BJ (cell line): ENCODE results near the gene ASH1L. TPM values are rescaled to one million over a fixed set of nuclear protein-coding genes. Genes with fewer than 3 reads are reported as not detected.

Source experiments
- CTCF ChIA-PET: fragments of 350-600 bp; formaldehyde crosslinking; extraction: SDS; loops from one replicate; lab custom pipeline; 2021; ENCODE audit warnings: antibody characterized with exemption, inconsistent platforms; lab: Yijun Ruan, JAX
- POLR2A ChIA-PET: fragments of 300-600 bp; sonication (Branson Sonifier 250); formaldehyde crosslinking; extraction: SDS; loops from one replicate; lab custom pipeline; 2021; ENCODE audit warnings: antibody characterized with exemption; lab: Charles Lee
- DNase-seq: peaks from one replicate; pipeline ENCODE4 v3.0.0-alpha.2; 2011; ENCODE audit warnings: low read depth
- H3K27me3 ChIP-seq: 2 replicates; pipeline ENCODE4 v1.6.0; 2011; ENCODE audit warnings: low read length; ENCODE audit not compliant: control insufficient read depth, insufficient read depth
- H3K36me3 ChIP-seq: 2 replicates; pipeline ENCODE4 v1.5.1; 2011; ENCODE audit warnings: low read length; ENCODE audit not compliant: control insufficient read depth, insufficient read depth
- H3K4me3 ChIP-seq: 2 replicates; pipeline ENCODE4 v1.5.1; 2011; ENCODE audit warnings: low read depth, mild to moderate bottlenecking, control low read depth, low read length
- CTCF ChIP-seq: IDR thresholded peaks from 2 replicates; pipeline ENCODE4 v1.5.1; 2011; ENCODE audit warnings: low read depth, mild to moderate bottlenecking, control low read depth, inconsistent platforms, low read length, moderate library complexity; ENCODE audit not compliant: insufficient read depth
- polyA plus RNA-seq: library from polyadenylated mRNA; depleted of rRNA; stranded (reverse); fragments of >200 nt; gene quantifications from 2 replicates; pipeline ENCODE4 v1.2.3, GENCODE V29; 2011

Gene ASH1L
- polyA plus RNA-seq, 1 experiment = 20.9 TPM

- H3K36me3 ChIP-seq = peaks cover 3% of the 10 kb centered on the region; the same call in 1 of the 2 replicates
- TF ChIP-seq CTCF = no peak
- POLR2A ChIA-PET = no interaction called here
- CTCF ChIA-PET = no interaction called here
- H3K27me3 ChIP-seq = no peaks in the 10 kb centered on the region
- no peak for DNase-seq
- H3K4me3 ChIP-seq = no peak overlapping the region
Observed at GRCh38 chr1:155379180-155379579, 183.4 kb downstream of the ASH1L start.

- Histone ChIP-seq H3K27me3 (no peaks in the 10 kb centered on the region), H3K4me3 (no peak overlapping the region), H3K36me3 (peaks cover 7% of the 10 kb centered on the region)
- POLR2A ChIA-PET = no interaction called here
- DNase-seq = no peak
- TF ChIP-seq CTCF = no peak
- CTCF ChIA-PET = interaction anchor here (0.7 to 1.2 kb wide), 2 partner anchors 10 to 11 kb away, joined by 3 read pairs; no protein-coding TSS in a partner anchor
Observed at GRCh38 chr1:155360051-155360450, 202.6 kb downstream of the ASH1L start.

- no peaks in the 10 kb centered on the region for H3K27me3 ChIP-seq
- DNase-seq = no peak
- POLR2A ChIA-PET = no interaction called here
- H3K4me3 ChIP-seq = no peak overlapping the region
- no peak for TF ChIP-seq CTCF
- CTCF ChIA-PET = interaction anchor here (0.6 to 0.8 kb wide), 2 partner anchors 39 to 59 kb away, joined by 3 read pairs; no protein-coding TSS in a partner anchor
- H3K36me3 ChIP-seq = peaks cover 8% of the 10 kb centered on the region
Observed at GRCh38 chr1:155352631-155353030, 210.0 kb downstream of the ASH1L start.

GRCh38 chr1:155342842-155343241 lies 219.8 kb downstream of the ASH1L start:
- peaks cover 24% of the 10 kb centered on the region for H3K36me3 ChIP-seq
- H3K4me3 ChIP-seq = no peak overlapping the region
- no peak for TF ChIP-seq CTCF
- POLR2A ChIA-PET = no interaction called here
- DNase-seq = no peak
- CTCF ChIA-PET = interaction anchor here (0.6 to 1.4 kb wide), 2 partner anchors 18 to 770 kb away, joined by 3 to 7 read pairs; no protein-coding TSS in a partner anchor
- H3K27me3 ChIP-seq = no peaks in the 10 kb centered on the region

GRCh38 chr1:155339515-155340097 lies 223.0 kb downstream of the ASH1L start:
- ChIA-PET CTCF (interaction anchor here (0.7 to 1.5 kb wide), 3 partner anchors 15 to 63 kb away, joined by 3 to 8 read pairs (median 3); no protein-coding TSS in a partner anchor), POLR2A (no interaction called here)
- TF ChIP-seq CTCF = no peak
- Histone ChIP-seq H3K27me3 (no peaks in the 10 kb centered on the region), H3K36me3 (peaks cover 23% of the 10 kb centered on the region), H3K4me3 (no peak overlapping the region)
- no peak for DNase-seq
